Measurements from ENCODE around the gene EYS. TPM values are rescaled to one million over a fixed set of nuclear protein-coding genes. Genes with fewer than 3 reads are reported as not detected.

The EYS gene
- total RNA-seq, 1 experiment from 2014 or later = not detected

DNA sequence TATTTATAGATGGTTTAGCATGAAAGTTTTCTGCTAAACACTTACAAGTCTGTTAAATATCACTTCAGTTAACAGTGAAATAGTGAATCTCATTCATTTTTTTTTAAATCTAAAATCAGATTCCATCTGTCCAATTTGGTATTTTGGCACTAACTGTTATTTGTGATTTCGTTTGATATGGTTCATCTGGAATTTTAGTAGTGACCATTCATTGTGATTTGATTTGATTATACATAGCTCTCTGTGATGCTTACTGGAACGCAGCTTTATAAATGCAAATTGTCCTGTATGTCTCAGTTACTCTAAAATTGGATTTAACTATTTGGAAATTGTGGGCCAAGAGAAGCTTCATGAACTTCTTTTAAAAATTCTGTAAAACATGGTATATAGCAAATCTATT is 571.5 kb downstream of the EYS start:
- H3K23me2 ChIP-seq (ENCODE audit: insufficient read length, low read depth, low read length, poor library complexity, severe bottlenecking) = no peaks in the 10 kb centered on the region
- Mint-ChIP-seq H3K27me3 (ENCODE audit: low read depth) (peaks cover 1% of the 10 kb centered on the region; the same call in 1 of the 2 replicates), H3K4me3 (no peak overlapping the region), H3K27ac (no peak overlapping the region), H3K9me3 (peaks cover 4% of the 10 kb centered on the region in 2 experiments), H3K4me1 (no peaks in the 10 kb centered on the region), H3K36me3 (ENCODE audit: insufficient read depth in 1 of 3, low read depth in 3 of 3) (peaks cover 0 to 7% (median 0%) of the 10 kb centered on the region in 3 experiments; a peak in 3 of 7 replicates)
- no peak overlapping the region for H3K23ac ChIP-seq (ENCODE audit: insufficient read length, low read depth, low read length)
- H3K18ac ChIP-seq (ENCODE audit: insufficient read length, low read depth, low read length) = no peak overlapping the region
- no peak overlapping the region for H3T11ph ChIP-seq (ENCODE audit: low read length)
- no peaks in the 10 kb centered on the region for H3K79me2 ChIP-seq (ENCODE audit: insufficient read depth, low read length)
- H3K9me3 ChIP-seq (ENCODE audit: control insufficient read depth, low read depth, low read length) = no peaks in the 10 kb centered on the region
- no peak overlapping the region for H4K5ac ChIP-seq (ENCODE audit: insufficient read length, low read depth, low read length)
- no peak overlapping the region for H2BK12ac ChIP-seq (ENCODE audit: insufficient read length, low read depth, low read length)
- no peaks in the 10 kb centered on the region for H3K79me1 ChIP-seq (ENCODE audit: insufficient read depth, low read depth, low read length, poor library complexity, severe bottlenecking)
- no peak overlapping the region for H3K56ac ChIP-seq (ENCODE audit: insufficient read length, low read depth, low read length)
- H3K27me3 ChIP-seq (ENCODE audit: insufficient read depth, low read length) = no peaks in the 10 kb centered on the region
- no peak overlapping the region for H3K9ac ChIP-seq (ENCODE audit: extremely low read depth, insufficient read length, low read length)
- no peak overlapping the region for H2AFZ ChIP-seq (ENCODE audit: low read length)
- DNase-seq = no peak
- no peak overlapping the region for H3K14ac ChIP-seq (ENCODE audit: insufficient read depth, low read length)
- H4K8ac ChIP-seq (replicated peaks; ENCODE audit: insufficient read length, low read depth, low read length) = no peak overlapping the region
- H3K4me1 ChIP-seq (ENCODE audit: insufficient read depth, low read length) = no peaks in the 10 kb centered on the region
- no peaks in the 10 kb centered on the region for H4K20me1 ChIP-seq (ENCODE audit: control insufficient read depth, insufficient read depth, insufficient read length)
- no peak overlapping the region for H3K4me2 ChIP-seq (ENCODE audit: insufficient read depth, insufficient read length, low read length)
- H4K91ac ChIP-seq (ENCODE audit: insufficient read length, low read depth, low read length) = no peak overlapping the region
- H2AK5ac ChIP-seq (ENCODE audit: insufficient read length, low read length) = no peak overlapping the region
- H2BK15ac ChIP-seq (ENCODE audit: low read depth, low read length) = no peak overlapping the region
- no peak overlapping the region for H2BK5ac ChIP-seq (ENCODE audit: insufficient read length, low read length)
- H3K27ac ChIP-seq (ENCODE audit: insufficient read length, low read depth, low read length) = no peak overlapping the region
- TF ChIP-seq, protein P1, sequence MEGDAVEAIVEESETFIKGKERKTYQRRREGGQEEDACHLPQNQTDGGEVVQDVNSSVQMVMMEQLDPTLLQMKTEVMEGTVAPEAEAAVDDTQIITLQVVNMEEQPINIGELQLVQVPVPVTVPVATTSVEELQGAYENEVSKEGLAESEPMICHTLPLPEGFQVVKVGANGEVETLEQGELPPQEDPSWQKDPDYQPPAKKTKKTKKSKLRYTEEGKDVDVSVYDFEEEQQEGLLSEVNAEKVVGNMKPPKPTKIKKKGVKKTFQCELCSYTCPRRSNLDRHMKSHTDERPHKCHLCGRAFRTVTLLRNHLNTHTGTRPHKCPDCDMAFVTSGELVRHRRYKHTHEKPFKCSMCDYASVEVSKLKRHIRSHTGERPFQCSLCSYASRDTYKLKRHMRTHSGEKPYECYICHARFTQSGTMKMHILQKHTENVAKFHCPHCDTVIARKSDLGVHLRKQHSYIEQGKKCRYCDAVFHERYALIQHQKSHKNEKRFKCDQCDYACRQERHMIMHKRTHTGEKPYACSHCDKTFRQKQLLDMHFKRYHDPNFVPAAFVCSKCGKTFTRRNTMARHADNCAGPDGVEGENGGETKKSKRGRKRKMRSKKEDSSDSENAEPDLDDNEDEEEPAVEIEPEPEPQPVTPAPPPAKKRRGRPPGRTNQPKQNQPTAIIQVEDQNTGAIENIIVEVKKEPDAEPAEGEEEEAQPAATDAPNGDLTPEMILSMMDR (conservative IDR thresholded peaks at IDR 0.05) = no peak
- no peak overlapping the region for H2BK120ac ChIP-seq (ENCODE audit: low read depth, low read length, poor library complexity, severe bottlenecking)
- no CpG with 5 or more reads among the region's 2 CpGs for WGBS (ENCODE audit: extremely low coverage, insufficient read length, low lambda C conversion rate)
- H3K4ac ChIP-seq (ENCODE audit: low read depth, low read length) = no peak overlapping the region
- no peak overlapping the region for H2BK20ac ChIP-seq (ENCODE audit: low read depth, low read length, poor library complexity, severe bottlenecking)
